ENCODE data around the gene ABCA1. TPM values are rescaled to one million over a fixed set of nuclear protein-coding genes. Genes with fewer than 3 reads are reported as not detected.
"Not testable (repeated sequence)": the region's sequence is repeated elsewhere in the genome, so short reads cannot be mapped to it uniquely, and the experiment has no call there.

ABCA1 gene
- total RNA-seq, 4 donors from 2014 or later = 59.2 to 84.1 (median 80.5) TPM

- no peak for DNase-seq (ENCODE audit: low spot score in 2 of 2)
- Histone ChIP-seq H3K27ac (peak overlapping the region in 1 of 4 donors; percentile 54), H3K4me1 (peaks cover 0 to 81% (median 43%) of the 10 kb centered on the region in 4 donors), H3K4me3 (no peak overlapping the region), H3K27me3 (no peaks in the 10 kb centered on the region), H3K36me3 (peaks cover 0 to 27% (median 0%) of the 10 kb centered on the region in 3 donors), H3K9me3 (no peaks in the 10 kb centered on the region)
- 77 to 87% methylated on average over 8 of the region's 8 CpGs for WGBS, 2 donors
- TF ChIP-seq EP300 (IDR thresholded peaks at IDR 0.05) (no peak), POLR2A (IDR thresholded peaks at IDR 0.05) (no peak)
- TF ChIP-seq, protein P1, sequence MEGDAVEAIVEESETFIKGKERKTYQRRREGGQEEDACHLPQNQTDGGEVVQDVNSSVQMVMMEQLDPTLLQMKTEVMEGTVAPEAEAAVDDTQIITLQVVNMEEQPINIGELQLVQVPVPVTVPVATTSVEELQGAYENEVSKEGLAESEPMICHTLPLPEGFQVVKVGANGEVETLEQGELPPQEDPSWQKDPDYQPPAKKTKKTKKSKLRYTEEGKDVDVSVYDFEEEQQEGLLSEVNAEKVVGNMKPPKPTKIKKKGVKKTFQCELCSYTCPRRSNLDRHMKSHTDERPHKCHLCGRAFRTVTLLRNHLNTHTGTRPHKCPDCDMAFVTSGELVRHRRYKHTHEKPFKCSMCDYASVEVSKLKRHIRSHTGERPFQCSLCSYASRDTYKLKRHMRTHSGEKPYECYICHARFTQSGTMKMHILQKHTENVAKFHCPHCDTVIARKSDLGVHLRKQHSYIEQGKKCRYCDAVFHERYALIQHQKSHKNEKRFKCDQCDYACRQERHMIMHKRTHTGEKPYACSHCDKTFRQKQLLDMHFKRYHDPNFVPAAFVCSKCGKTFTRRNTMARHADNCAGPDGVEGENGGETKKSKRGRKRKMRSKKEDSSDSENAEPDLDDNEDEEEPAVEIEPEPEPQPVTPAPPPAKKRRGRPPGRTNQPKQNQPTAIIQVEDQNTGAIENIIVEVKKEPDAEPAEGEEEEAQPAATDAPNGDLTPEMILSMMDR (IDR thresholded peaks at IDR 0.05) = no peak
Observed at GRCh38 chr9:104903609-104904008, 24.3 kb downstream of the ABCA1 start.

- TF ChIP-seq POLR2A (IDR thresholded peaks at IDR 0.05) (no peak), EP300 (IDR thresholded peaks at IDR 0.05) (no peak)
- TF ChIP-seq, protein P1 (IDR thresholded peaks at IDR 0.05) = no peak
- no peaks in the 10 kb centered on the region for H3K9me3 ChIP-seq
- no peak overlapping the region for H3K4me3 ChIP-seq
- 60 to 68% methylated on average over 2 of the region's 2 CpGs for WGBS, 2 donors
- no peak for DNase-seq (ENCODE audit: low spot score in 2 of 2)
- no peak overlapping the region for H3K27ac ChIP-seq
- no peaks in the 10 kb centered on the region for H3K27me3 ChIP-seq
- peaks cover 0 to 27% (median 0%) of the 10 kb centered on the region in 3 donors for H3K36me3 ChIP-seq
- peaks cover 0 to 56% (median 17%) of the 10 kb centered on the region in 4 donors for H3K4me1 ChIP-seq
Observed at GRCh38 chr9:104900871-104901270, 27.1 kb downstream of the ABCA1 start.

DNA sequence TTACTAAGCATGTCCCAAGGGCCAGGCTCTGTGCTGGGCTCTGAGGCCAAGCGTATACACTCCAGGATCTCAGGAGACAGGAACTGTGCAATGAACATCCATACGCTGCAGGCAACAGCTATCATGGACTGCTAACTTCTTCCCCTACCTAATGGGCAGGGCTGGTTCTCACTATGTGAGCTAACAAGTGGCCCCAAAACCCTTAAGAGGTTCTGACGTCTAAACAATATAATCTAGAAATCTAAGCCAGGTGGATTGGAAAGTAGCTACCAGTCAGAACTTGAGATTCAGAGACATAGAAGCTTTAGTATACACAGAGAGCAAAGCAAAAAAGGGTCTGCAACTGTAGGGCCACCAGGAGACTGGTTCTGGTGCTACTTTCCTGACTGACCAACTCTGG lies 27.6 kb downstream of the ABCA1 start:
- Histone ChIP-seq H3K9me3 (no peaks in the 10 kb centered on the region), H3K4me3 (no peak overlapping the region)

GRCh38 chr9:104899759-104900247 lies 28.2 kb downstream of the ABCA1 start:
- TF ChIP-seq POLR2A (IDR thresholded peaks at IDR 0.05) (no peak), EP300 (IDR thresholded peaks at IDR 0.05) (no peak)
- TF ChIP-seq, protein P1 (IDR thresholded peaks at IDR 0.05) = no peak
- no peak for DNase-seq (ENCODE audit: low spot score in 2 of 2)
- H3K9me3 ChIP-seq = no peaks in the 10 kb centered on the region
- peaks cover 0 to 56% (median 7%) of the 10 kb centered on the region in 4 donors for H3K4me1 ChIP-seq
- no peaks in the 10 kb centered on the region for H3K27me3 ChIP-seq
- peaks cover 0 to 27% (median 0%) of the 10 kb centered on the region in 3 donors for H3K36me3 ChIP-seq
- no peak overlapping the region for H3K4me3 ChIP-seq
- WGBS, 2 donors = 62 to 86% methylated on average over 4 of the region's 4 CpGs
- no peak overlapping the region for H3K27ac ChIP-seq

More for the DNA sequence above, 27.6 kb downstream of the ABCA1 start:
- Histone ChIP-seq H3K36me3 (peaks cover 0 to 27% (median 0%) of the 10 kb centered on the region in 3 donors), H3K4me1 (peaks cover 0 to 56% (median 12%) of the 10 kb centered on the region in 4 donors), H3K27ac (no peak overlapping the region), H3K27me3 (no peaks in the 10 kb centered on the region)
- no peak for DNase-seq (ENCODE audit: low spot score in 2 of 2)
- TF ChIP-seq, protein P1 (IDR thresholded peaks at IDR 0.05) = no peak
- TF ChIP-seq EP300 (IDR thresholded peaks at IDR 0.05) (no peak), POLR2A (IDR thresholded peaks at IDR 0.05) (no peak)
- WGBS, 2 donors = 59 to 87% methylated on average over 3 of the region's 3 CpGs

DNA sequence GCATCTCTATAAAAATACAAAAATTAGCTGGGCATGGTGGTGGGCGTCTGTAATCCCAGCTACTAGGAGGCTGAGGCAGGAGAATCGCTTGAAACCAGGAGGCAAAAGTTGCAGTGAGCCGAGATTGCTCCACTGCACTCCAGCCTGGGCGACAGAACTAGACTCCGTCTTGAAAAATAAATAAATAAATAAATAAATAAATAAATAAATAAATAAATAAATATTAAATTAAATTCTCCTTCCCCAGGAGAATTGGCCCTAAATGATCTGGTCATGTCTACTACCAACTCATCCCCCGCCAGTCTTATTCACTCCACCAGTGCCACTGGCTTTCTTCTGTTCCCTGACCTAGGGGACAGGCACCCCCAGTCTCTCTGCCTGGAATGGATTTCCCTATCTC lies 29.6 kb downstream of the ABCA1 start:
- H3K9me3 ChIP-seq; H3K4me3 ChIP-seq; H3K27ac ChIP-seq; DNase-seq (ENCODE audit: low spot score in 2 of 2); H3K27me3 ChIP-seq: not testable (repeated sequence)
- WGBS, 2 donors = 94 to 95% methylated on average over 6 of the region's 6 CpGs
- Histone ChIP-seq H3K36me3 (peaks cover 0 to 31% (median 0%) of the 10 kb centered on the region in 3 donors), H3K4me1 (peaks cover 0 to 48% (median 5%) of the 10 kb centered on the region in 4 donors)
